H9 (cell line): ENCODE measurements around the gene DPP6. TPM values are rescaled to one million over a fixed set of nuclear protein-coding genes. Genes with fewer than 3 reads are reported as not detected.

Experiments used
- DNase-seq: peaks from one replicate; pipeline ENCODE4 v3.0.0-alpha.2; 2017
- H2AFZ ChIP-seq: one replicate; pipeline ENCODE4 v1.6.1; 2013; ENCODE audit warnings: mild to moderate bottlenecking, low read length, control low read depth, moderate library complexity
- H2AK5ac ChIP-seq: 2 replicates; pipeline ENCODE4 v1.6.1; 2013; ENCODE audit warnings: low read length, control low read depth, mixed read lengths; ENCODE audit not compliant: insufficient read length
- H2BK120ac ChIP-seq: one replicate; pipeline ENCODE4 v1.6.1; 2013; ENCODE audit warnings: low read depth, mild to moderate bottlenecking, low read length, control low read depth, inconsistent platforms; ENCODE audit not compliant: poor library complexity, severe bottlenecking
- H2BK12ac ChIP-seq: 2 replicates; pipeline ENCODE4 v1.6.1; 2013; ENCODE audit warnings: low read length, control low read depth, mixed read lengths, low read depth; ENCODE audit not compliant: insufficient read length
- H2BK15ac ChIP-seq: 2 replicates; pipeline ENCODE4 v1.6.1; 2013; ENCODE audit warnings: low read depth, low read length, control low read depth
- H2BK20ac ChIP-seq: one replicate; pipeline ENCODE4 v1.6.1; 2013; ENCODE audit warnings: low read depth, mild to moderate bottlenecking, low read length, control low read depth, inconsistent platforms; ENCODE audit not compliant: poor library complexity, severe bottlenecking
- H2BK5ac ChIP-seq: 2 replicates; pipeline ENCODE4 v1.6.1; 2013; ENCODE audit warnings: low read length, control low read depth, mixed read lengths; ENCODE audit not compliant: insufficient read length
- H3K14ac ChIP-seq: 2 replicates; pipeline ENCODE4 v1.6.1; 2013; ENCODE audit warnings: low read length, control low read depth; ENCODE audit not compliant: insufficient read depth
- H3K18ac ChIP-seq: 2 replicates; pipeline ENCODE4 v1.6.1; 2013; ENCODE audit warnings: low read depth, mild to moderate bottlenecking, mixed read lengths, low read length, control low read depth; ENCODE audit not compliant: insufficient read length
- H3K23ac ChIP-seq: 2 replicates; pipeline ENCODE4 v1.6.1; 2013; ENCODE audit warnings: low read length, control low read depth, mixed read lengths, low read depth; ENCODE audit not compliant: insufficient read length
- H3K23me2 ChIP-seq: 2 replicates; pipeline ENCODE4 v1.6.1; 2013; ENCODE audit warnings: low read depth, mild to moderate bottlenecking, mixed read lengths, low read length, control low read depth; ENCODE audit not compliant: insufficient read length, poor library complexity, severe bottlenecking
- H3K27ac ChIP-seq: 2 replicates; pipeline ENCODE4 v1.5.1; 2013; ENCODE audit warnings: low read length, control low read depth, mixed read lengths, low read depth; ENCODE audit not compliant: insufficient read length
- H3K27me3 ChIP-seq: 2 replicates; pipeline ENCODE4 v1.6.1; 2013; ENCODE audit warnings: low read length, control low read depth, inconsistent platforms; ENCODE audit not compliant: insufficient read depth
- H3K4ac ChIP-seq: 2 replicates; pipeline ENCODE4 v1.6.1; 2013; ENCODE audit warnings: low read depth, mild to moderate bottlenecking, control low read depth, inconsistent platforms, low read length, moderate library complexity
- H3K4me1 ChIP-seq: 2 replicates; pipeline ENCODE4 v1.6.1; 2013; ENCODE audit warnings: low read length, control low read depth, inconsistent platforms; ENCODE audit not compliant: insufficient read depth
- H3K4me2 ChIP-seq: 2 replicates; pipeline ENCODE4 v1.6.1; 2013; ENCODE audit warnings: low read length, control low read depth, mixed read lengths; ENCODE audit not compliant: insufficient read length, insufficient read depth
- H3K56ac ChIP-seq: 2 replicates; pipeline ENCODE4 v1.6.1; 2013; ENCODE audit warnings: low read depth, mild to moderate bottlenecking, mixed read lengths, low read length, control low read depth; ENCODE audit not compliant: insufficient read length
- H3K79me1 ChIP-seq: 2 replicates; pipeline ENCODE4 v1.6.1; 2013; ENCODE audit warnings: low read depth, mild to moderate bottlenecking, moderate library complexity, low read length, control low read depth, inconsistent platforms; ENCODE audit not compliant: insufficient read depth, poor library complexity, severe bottlenecking
- H3K79me2 ChIP-seq: 2 replicates; pipeline ENCODE4 v1.6.1; 2013; ENCODE audit warnings: low read length, control low read depth, inconsistent platforms; ENCODE audit not compliant: insufficient read depth
- H3K9ac ChIP-seq: 2 replicates; pipeline ENCODE4 v1.6.1; 2013; ENCODE audit warnings: low read length, control low read depth, mixed read lengths; ENCODE audit not compliant: insufficient read length; ENCODE audit errors: extremely low read depth
- H3K9me3 ChIP-seq: one replicate; pipeline ENCODE4 v1.6.1; 2013; ENCODE audit warnings: low read depth, low read length, inconsistent platforms; ENCODE audit not compliant: control insufficient read depth
- H3T11ph ChIP-seq: one replicate; pipeline ENCODE4 v1.6.1; 2013; ENCODE audit warnings: mild to moderate bottlenecking, low read length, control low read depth, inconsistent platforms
- H4K20me1 ChIP-seq: one replicate; pipeline ENCODE4 v1.6.1; 2013; ENCODE audit not compliant: control insufficient read depth, insufficient read length, insufficient read depth
- H4K5ac ChIP-seq: 2 replicates; pipeline ENCODE4 v1.6.1; 2013; ENCODE audit warnings: low read depth, mild to moderate bottlenecking, mixed read lengths, low read length, control low read depth; ENCODE audit not compliant: insufficient read length
- H4K8ac ChIP-seq: replicated peaks from 2 replicates; pipeline ENCODE4 v1.6.1; 2013; ENCODE audit warnings: low read length, control low read depth, mixed read lengths, low read depth; ENCODE audit not compliant: insufficient read length
- H4K91ac ChIP-seq: 2 replicates; pipeline ENCODE4 v1.6.1; 2013; ENCODE audit warnings: low read depth, mild to moderate bottlenecking, moderate library complexity, mixed read lengths, low read length, control low read depth; ENCODE audit not compliant: insufficient read length
- H3K27ac Mint-ChIP-seq, 3 experiments: 2 replicates in 2 of 3; 3 replicates in 1 of 3; pipeline ENCODE4 v1.8.0; 2020 to 2021; ENCODE audit warnings: mixed read lengths in 3 of 3, mild to moderate bottlenecking in 1 of 3, moderate library complexity in 1 of 3
- H3K27me3 Mint-ChIP-seq: 2 replicates; pipeline ENCODE4 v1.8.0; 2021; ENCODE audit warnings: low read depth, mild to moderate bottlenecking, moderate library complexity, mixed read lengths
- H3K36me3 Mint-ChIP-seq, 3 experiments: 2 replicates in 2 of 3; 3 replicates in 1 of 3; pipeline ENCODE4 v1.8.0; 2020 to 2021; ENCODE audit warnings: low read depth in 3 of 3, mixed read lengths in 3 of 3; ENCODE audit not compliant: insufficient read depth in 1 of 3
- H3K4me1 Mint-ChIP-seq, 2 experiments: 2 replicates each; pipeline ENCODE4 v1.8.0; 2020; ENCODE audit warnings: mixed read lengths in 2 of 2
- H3K4me3 Mint-ChIP-seq, 2 experiments: 2 replicates in 1 of 2; 3 replicates in 1 of 2; pipeline ENCODE4 v1.8.0; 2020 to 2021; ENCODE audit warnings: mild to moderate bottlenecking in 2 of 2, mixed read lengths in 2 of 2, moderate library complexity in 1 of 2
- H3K9me3 Mint-ChIP-seq, 2 experiments: 2 replicates in 1 of 2; 3 replicates in 1 of 2; pipeline ENCODE4 v1.8.0; 2020; ENCODE audit warnings: mild to moderate bottlenecking in 2 of 2, mixed read lengths in 2 of 2, moderate library complexity in 1 of 2
- WGBS: extraction: QIAGEN DNeasy Blood & Tissue Kit; methylation state at CpG from one replicate; pipeline ENCODE4 v1.1.7; 2013; ENCODE audit warnings: missing lambda C conversion rate, low lambda C conversion rate, mixed read lengths; ENCODE audit not compliant: insufficient read length; ENCODE audit errors: extremely low coverage; 5-methylcytosine and 5-hydroxymethylcytosine counted together
- total RNA-seq: library from RNA; stranded (reverse); gene quantifications from 2 replicates; pipeline ENCODE4 v1.2.1, GENCODE V29; 2021
- TF ChIP-seq, protein P1 (sequence below): fragments of 200-600 bp; sonication (generic); conservative IDR thresholded peaks from 3 replicates; pipeline ENCODE4 v1.8.0; 2021; ENCODE audit warnings: antibody characterized with exemption, mild to moderate bottlenecking

DPP6 gene
- total RNA-seq, 1 experiment from 2014 or later: 4.5 TPM

DNA sequence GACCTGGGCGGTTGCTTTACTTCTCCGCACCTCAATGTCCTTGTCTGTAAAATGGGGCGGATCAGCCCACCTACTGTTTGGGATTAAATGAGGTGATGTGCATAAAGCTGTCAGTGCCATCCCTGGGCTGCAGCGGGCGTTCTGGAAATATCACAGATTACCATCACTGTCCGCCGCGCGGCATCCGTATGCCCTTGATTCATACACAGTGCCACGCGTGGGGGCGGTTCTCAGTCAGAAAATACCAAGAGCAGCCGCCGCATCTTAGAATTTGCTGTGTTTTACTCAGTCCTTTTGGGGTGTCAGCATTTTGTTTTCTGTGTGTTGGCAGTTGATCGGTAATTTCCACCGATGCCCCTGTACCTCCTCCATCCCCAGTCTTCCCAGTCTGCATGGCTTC, 338.8 kb downstream of the DPP6 start:
- H3K9me3 ChIP-seq: no peaks in the 10 kb centered on the region
- WGBS: no CpG with 5 or more reads among the region's 17 CpGs
- no peak overlapping the region for H3K4me2 ChIP-seq
- H3K18ac ChIP-seq: no peak overlapping the region
- Mint-ChIP-seq H3K4me3 (no peak overlapping the region), H3K4me1 (peaks cover 9 to 10% of the 10 kb centered on the region in 2 experiments), H3K27ac (no peak overlapping the region), H3K36me3 (no peaks in the 10 kb centered on the region), H3K9me3 (no peaks in the 10 kb centered on the region; a peak in 1 of 5 replicates), H3K27me3 (no peaks in the 10 kb centered on the region; the same call in 1 of the 2 replicates)
- TF ChIP-seq, protein P1, sequence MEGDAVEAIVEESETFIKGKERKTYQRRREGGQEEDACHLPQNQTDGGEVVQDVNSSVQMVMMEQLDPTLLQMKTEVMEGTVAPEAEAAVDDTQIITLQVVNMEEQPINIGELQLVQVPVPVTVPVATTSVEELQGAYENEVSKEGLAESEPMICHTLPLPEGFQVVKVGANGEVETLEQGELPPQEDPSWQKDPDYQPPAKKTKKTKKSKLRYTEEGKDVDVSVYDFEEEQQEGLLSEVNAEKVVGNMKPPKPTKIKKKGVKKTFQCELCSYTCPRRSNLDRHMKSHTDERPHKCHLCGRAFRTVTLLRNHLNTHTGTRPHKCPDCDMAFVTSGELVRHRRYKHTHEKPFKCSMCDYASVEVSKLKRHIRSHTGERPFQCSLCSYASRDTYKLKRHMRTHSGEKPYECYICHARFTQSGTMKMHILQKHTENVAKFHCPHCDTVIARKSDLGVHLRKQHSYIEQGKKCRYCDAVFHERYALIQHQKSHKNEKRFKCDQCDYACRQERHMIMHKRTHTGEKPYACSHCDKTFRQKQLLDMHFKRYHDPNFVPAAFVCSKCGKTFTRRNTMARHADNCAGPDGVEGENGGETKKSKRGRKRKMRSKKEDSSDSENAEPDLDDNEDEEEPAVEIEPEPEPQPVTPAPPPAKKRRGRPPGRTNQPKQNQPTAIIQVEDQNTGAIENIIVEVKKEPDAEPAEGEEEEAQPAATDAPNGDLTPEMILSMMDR: no peak
- H2BK15ac ChIP-seq: no peak overlapping the region
- H3K14ac ChIP-seq: no peak overlapping the region
- H2BK5ac ChIP-seq: no peak overlapping the region
- no peaks in the 10 kb centered on the region for H3K23me2 ChIP-seq
- H3K27ac ChIP-seq: no peak overlapping the region
- no peak overlapping the region for H3K56ac ChIP-seq
- no peak overlapping the region for H2BK20ac ChIP-seq
- H3K4me1 ChIP-seq: no peaks in the 10 kb centered on the region
- H2AFZ ChIP-seq: no peak overlapping the region
- no peak overlapping the region for H3K4ac ChIP-seq
- DNase-seq: no peak
- H3K9ac ChIP-seq: no peak overlapping the region
- H3K23ac ChIP-seq: no peak overlapping the region
- H4K91ac ChIP-seq: no peak overlapping the region
- no peaks in the 10 kb centered on the region for H3K27me3 ChIP-seq
- H3K79me2 ChIP-seq: no peaks in the 10 kb centered on the region
- H2AK5ac ChIP-seq: no peak overlapping the region
- no peaks in the 10 kb centered on the region for H3K79me1 ChIP-seq
- H4K8ac ChIP-seq: no peak overlapping the region
- no peaks in the 10 kb centered on the region for H4K20me1 ChIP-seq
- no peak overlapping the region for H4K5ac ChIP-seq
- no peak overlapping the region for H2BK120ac ChIP-seq
- no peak overlapping the region for H3T11ph ChIP-seq
- H2BK12ac ChIP-seq: no peak overlapping the region
